NCI-H460 (cell line): ENCODE results near the gene FADS6. TPM values are rescaled to one million over a fixed set of nuclear protein-coding genes. Genes with fewer than 3 reads are reported as not detected.
A peak's percentile ranks its signal among the peaks of the same experiment; 100 is the strongest.
"Not testable (repeated sequence)": the region's sequence is repeated elsewhere in the genome, so short reads cannot be mapped to it uniquely, and the experiment has no call there.

Source experiments
- DNase-seq: peaks from one replicate; pipeline ENCODE4 v3.0.0-alpha.2; 2016; ENCODE audit warnings: low read depth; ENCODE audit errors: extremely low read depth
- total RNA-seq: library from RNA; depleted of rRNA; stranded (reverse); fragments of >200 nt; shearing (Covaris generic); gene quantifications from 2 replicates; pipeline ENCODE4 v1.2.3, GENCODE V29; 2014

The FADS6 gene
- total RNA-seq, 1 experiment from 2014 or later: not detected

DNA sequence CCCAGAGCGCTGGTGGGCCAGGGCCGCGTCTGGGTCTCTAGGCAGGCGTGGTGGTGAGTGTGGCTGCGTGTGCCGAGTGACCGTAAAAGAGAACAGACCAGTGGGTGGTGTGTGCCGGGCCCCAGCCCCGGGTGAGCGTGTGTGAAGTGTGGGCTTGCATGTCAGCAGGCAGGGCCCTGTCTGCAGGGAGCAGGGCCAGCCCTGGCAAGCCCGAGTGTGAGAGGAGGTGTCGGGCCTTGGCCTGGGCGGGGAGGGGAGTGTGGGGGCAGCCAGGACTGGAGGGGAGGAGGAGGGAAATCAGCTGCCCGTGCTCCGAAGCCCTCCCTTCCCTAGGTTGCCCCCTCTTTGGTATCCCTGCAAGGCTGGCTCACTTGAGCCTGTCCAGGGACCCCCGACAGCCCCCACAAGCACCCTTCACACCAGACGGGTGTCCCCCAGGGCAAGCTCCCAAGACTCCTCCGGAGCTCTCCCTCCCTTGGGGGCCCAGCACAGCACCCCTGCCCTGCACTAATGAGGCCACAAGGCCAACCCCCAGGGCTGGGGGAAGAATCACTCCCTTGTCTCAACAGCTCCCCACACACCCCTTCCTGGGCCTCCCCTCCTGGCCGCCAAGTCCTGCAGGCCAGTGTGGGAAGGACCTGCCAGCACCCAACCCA, 27.7 kb upstream of the FADS6 start:
- DNase-seq: no peak

DNA sequence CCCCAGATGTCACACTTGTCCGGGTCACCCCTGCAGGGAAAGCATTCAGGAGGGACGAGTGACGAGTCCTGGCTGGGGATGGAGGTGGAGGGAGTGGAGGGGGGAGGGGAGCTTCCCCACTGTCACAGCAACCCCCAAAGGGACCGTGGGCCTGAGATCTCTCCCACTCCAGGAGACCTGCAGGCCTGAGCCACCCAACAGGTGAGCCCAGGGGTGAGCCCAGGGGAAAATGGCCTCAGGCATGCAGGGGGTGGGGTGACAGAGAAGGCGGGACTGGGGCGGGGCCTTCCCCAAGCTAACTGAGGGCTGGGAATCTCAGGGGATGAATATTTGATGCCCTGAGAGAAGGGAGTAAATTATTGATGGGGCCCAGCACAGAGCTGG, 27.2 kb upstream of the FADS6 start:
- no peak for DNase-seq

DNA sequence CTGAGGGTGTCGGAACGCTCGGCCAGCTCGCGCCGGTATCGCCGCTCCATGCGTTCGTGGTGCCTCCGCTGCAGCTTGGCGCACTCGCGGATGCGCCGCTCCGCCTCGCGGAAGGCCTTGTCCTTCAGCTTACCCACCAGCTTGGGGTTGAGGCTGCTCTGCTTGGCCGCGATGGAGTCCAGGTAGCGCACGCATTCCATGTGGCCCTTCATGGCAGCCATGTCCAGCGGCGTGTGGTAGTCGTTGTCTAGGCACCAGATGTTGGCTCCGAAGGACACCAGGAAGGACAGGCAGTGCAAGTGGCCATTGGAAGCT, 26.8 kb upstream of the FADS6 start:
- no peak for DNase-seq

DNA sequence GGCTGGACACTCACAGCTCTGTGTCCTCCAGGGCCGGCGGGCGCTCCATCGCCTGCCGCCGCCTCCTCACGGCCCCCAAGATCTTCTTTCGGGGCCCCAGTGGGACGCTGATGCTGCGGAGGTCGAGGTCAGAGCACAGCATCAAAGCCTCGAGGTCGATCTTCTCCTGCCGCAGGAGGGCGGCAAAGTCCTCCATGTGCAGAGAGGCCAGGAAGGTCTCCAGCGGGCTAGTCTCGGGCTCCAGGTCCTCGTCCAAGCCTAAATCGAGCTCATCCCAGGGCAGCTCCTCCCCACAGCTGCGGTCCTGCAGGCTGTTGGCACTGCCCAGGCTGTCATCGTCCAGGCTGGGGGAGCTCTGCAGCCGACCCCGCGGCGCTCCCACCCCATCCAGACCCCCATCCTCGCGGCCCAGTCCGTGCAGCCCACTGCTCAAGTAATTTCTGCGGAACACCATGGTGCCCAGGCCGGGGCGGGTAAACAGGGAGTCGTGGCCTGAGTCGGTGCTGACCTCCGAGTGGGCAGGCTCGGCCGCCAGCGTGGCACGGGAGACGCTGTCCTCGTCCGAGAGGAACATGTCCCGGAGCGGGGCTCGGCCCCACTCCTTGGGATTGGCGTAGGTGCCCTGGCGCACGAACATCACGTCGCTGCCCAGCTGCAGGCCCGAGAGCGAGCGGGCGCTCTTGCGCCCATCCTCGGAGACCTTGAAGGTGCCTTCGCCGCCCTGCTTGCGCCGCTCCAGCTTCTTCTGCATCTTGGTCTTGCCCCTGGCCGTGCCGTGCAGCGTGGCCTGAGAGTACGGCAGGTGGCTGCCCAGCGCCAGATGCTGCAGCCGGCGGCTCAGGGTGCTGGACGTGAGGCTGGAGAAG, 26.2 kb upstream of the FADS6 start:
- peak; percentile 38 for DNase-seq

DNA sequence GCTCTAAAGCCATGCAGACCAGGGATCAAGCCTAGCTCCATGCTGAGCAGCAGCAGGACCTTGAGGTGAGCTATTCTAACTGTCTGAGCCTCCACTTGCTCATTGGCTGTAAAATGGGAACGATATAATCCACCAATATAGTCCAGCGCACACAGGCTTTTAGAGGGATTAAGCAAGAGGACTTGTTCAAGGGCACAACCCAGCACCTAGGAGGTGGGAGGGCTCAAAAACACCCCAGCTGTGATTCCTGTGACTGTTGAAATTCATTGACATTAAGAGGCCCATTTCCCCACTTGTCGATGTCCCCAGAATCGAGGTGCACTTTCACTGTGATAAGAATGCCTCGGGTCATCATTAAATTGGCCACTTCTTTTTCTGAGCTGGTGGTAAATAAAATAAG, 25.5 kb upstream of the FADS6 start:
- no peak for DNase-seq

DNA sequence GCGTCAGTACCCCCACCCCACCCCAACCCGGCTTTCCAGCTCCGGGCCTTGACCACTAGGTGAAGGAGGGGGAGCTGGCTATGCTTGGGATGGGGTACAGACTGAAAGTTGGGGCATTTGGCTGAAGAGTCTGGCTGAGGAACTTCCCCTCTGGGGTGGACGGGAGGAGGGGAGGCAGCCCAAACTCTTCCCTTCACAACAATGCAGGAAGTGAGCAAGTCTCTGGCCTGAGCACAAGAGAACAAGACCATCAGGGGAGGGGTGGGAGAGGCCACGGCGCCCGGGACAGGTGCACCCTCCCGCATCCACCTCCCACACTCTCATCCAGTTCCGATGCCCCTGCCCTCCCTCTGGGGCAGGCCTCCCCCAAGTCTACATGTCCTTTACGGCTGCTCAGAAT, 24.0 kb upstream of the FADS6 start:
- no peak for DNase-seq

DNA sequence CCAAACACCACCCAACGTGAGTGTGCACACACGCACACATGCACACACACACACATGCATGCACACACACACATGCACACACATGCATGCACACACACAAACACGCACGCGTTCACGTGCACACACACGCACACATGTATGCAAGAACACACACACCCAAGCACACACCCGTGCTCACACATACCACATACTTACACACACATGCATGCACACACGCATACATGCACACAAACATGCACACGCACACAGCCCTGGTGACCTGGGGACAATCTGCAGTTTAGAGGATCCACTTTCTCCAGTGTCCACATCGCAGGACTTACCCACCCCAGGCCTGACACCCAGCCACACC, 23.4 kb upstream of the FADS6 start:
- no peak for DNase-seq

DNA sequence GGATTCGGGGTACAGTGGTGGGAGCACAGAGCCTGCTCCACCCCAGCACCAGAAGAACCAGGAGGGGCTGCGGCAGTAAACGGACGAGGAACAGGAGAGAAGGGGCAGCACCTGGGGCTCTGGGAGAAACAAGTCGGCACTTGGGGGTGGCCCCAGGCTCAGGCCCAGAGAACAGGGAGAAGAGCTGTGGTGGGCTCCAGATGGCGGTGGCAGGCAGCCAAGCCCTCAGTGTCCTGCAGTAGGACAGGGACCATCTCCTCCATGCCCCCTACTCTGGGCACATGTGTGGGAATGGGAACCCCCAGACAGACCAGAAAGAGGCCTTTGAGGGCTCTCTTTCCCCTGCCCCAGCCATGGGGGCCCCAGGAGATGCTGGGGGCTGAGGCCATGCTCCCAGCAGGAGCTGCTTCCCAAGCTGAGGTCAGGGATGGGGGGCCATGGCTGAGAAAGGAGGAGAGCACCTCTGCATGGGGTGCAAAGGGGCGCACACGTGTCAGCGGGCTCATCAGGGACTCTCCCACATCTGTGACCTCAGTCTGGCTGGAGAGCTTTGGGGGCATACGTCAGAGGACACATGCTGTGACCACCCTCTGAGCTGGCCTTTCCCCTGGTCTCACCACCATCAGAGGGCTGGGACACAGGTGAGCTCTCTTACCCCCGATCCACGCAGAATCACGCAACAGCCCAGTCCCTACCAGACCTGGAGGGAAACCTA, 22.9 kb upstream of the FADS6 start:
- DNase-seq: no peak

DNA sequence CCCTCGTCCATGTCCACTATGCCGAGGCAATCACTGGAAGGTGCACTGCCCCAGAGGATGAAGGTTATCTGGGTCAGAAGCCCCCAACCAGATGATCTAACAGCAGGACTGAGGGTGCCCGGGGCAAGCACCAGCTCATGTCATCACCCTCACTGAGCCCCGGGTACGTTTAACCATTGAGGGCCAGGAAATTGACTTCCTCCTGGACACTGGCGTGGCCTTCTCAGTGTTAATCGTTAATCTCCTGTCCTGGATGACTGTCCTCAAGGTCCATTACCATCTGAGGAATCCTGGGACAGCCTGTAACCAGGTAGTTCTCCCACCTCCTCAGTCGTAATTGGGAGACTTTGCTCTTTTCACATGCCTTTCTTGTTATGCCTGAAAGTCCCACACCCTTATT, 18.0 kb upstream of the FADS6 start:
- not testable (repeated sequence) for DNase-seq

DNA sequence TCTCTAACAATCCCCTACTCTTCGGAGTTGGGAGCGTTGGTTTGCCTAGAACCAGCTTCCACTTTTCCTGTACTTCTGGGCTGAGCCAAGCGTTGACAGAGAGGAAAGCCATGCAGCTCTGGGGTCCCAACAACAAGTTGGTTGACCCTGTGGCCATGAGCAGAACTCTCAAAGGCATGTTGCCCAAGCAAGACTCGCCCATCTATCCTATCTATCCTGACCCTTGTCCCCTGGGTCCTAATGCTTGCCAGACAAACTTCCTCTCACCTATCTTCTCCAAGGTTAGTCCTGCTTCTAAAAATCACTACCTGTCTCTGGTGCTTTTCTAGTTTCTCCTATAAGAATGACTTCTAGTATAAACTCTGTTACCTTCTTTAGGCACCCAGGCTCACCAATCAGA, 15.7 kb upstream of the FADS6 start:
- not testable (repeated sequence) for DNase-seq

DNA sequence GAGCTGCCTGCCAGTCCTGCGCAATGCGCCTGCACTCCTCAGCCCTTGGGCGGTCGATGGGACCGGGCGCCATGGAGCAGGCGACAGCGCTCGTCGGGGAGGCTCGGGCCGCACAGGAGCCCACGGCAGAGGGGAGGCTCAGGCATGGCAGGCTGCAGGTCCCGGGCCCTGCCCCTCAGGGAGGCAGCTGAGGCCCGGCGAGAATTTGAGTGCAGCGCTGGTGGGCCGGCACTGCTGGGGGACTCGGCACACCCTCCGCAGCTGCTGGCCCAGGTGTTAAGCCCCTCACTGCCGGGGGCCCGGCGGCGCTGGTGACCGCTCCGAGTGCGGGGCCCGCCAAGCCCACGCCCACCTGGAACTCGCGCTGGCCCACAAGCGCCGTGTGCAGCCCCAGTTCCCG, 13.6 kb upstream of the FADS6 start:
- DNase-seq: no peak

DNA sequence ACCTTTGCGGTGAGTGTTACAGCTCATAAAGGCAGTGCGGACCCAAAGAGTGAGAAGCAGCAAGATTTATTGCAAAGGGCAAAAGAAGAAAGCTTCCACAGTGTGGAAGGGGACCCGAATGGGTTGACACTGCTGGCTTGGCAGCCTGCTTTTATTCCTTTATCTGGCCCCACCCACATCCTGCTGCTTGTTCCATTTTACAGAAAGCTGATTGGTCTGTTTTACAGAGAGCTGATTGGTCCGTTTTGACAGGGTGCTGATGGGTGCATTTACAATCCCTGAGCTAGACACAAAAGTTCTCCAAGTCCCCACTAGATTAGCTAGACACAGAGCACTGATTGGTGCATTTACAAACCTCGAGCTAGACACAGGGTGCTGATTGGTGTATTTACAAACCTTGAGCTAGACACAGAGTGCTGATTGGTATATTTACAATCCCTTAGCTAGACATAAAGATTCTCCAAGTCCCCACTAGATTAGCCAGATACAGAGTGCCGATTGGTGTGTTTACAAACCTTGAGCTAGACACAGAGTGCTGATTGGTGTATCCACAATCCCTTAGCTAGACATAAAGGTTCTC, 12.9 kb upstream of the FADS6 start:
- DNase-seq: not testable (repeated sequence)

DNA sequence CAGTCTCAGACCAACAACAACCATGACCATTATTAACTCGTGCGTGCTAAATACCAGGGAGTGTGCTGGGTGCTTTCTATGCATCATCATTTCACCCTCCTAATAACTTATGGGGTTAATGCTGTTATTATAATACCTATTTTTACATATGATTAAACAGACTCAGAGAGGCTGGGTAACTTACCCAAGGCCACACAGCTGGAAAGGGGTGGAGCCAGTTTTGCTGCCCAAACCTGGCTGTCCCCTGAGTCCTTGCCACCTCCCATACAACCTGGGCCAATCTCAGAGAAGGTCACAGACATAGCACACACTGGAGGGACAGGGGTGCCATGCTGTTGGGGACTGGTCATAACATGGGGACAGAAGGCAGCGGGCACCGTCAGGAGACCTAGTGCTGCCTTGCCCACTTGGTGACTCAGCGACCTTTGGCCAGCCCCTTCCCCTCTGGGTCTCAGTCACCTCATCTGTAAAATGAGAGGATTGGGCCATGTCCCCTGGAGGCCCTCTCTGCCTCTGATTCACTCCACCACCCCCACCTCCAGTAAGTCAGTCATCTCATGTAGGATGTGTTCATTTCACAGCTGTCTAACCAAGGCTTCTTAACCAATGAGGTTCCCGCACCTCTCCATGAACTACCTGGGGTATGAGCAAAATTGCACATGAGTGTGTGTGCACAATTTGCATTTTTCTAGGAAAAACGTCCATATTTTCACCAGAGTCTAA, 11.4 kb upstream of the FADS6 start:
- no peak for DNase-seq

DNA sequence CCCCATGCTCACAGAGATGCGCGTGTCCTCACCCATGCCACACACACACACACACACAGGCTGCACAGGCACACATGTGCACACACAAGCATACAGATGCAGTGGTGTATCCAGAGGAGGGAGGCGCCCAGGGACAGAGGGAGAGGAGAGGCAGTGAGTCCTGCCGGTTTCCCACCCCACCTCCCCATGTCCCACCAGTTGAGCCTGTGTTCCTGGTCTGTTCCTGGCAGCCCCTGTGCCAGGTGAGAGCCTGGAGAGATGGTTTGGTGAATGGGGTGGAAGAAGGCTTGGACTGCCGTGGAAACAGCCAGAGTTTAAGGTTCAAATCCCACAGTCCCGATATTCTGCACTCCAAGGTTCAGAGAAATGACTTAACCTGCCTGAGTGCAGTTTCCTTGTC, 10.2 kb upstream of the FADS6 start:
- no peak for DNase-seq

DNA sequence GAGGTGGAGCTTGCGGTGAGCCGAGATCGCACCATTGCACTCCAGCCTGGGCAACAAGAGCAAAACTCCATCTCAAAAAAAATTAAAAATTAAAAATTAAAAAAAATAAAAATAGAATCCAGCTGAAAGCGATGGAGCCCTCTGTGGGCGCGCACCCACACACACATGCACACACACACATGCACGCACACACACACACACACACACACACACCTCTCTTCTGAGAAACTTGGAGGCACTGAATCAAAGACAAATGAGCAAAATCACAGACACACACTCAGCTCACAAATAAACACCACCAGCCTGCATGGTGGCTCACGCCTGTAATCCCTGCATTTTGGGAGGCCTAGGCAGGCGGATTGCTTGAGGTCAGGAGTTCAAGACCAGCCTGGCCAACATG, 9.6 kb upstream of the FADS6 start:
- DNase-seq: no peak

DNA sequence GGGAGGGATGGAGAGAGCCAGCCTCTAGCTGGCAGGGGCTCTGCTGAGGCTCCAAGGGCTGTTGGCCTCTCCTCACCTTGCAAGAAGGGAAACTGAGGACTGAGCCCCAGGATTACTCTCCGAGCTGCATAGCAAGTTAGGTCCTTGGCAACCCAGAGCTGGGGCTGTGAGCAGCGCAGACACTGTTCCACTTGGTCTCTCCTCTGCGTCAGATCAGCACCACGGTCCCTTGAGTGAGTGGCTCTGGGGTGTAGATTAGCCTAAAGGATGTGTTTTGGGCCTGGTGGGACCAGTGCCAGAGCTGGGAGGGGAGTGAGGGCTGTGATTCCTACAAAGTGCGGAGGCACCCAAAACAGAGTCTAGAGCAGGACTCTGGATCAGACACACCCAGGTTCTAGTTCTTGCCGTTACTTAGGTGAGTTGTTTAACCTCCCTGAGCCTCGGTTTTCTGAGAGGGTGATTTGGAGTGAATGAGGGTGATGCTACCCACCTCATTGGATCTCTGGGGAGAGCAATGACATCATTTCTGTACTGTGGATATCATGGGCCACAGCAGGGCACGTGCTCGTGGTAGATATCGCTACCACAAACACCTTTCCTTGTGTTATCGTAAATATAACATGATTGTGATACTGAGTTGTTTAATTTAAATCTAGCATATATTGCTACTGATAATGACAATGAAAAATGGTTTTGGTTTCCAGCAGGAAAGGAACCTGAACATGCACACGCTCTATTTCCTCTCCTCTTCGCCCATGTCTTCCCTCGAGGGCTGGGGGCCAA, 8.1 kb upstream of the FADS6 start:
- DNase-seq: no peak

DNA sequence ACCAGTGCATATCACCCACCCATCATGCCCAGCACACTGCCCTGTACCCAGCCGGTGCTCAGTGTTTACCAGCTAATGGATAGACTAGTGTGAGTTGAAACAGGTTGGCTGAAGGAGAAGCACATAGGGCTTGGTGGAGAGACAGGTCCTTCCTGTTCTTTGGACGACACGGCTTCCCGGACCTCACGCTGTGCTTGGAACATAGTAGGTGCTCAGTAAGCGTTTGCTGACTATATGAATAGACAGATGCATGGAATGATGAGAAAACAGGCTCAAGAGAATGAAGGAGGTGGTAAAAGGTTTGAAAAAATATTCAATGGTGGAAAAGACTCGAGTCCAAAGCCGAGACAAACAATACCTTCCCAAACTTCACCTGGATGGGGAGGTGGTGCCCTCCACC, 6.8 kb upstream of the FADS6 start:
- no peak for DNase-seq

DNA sequence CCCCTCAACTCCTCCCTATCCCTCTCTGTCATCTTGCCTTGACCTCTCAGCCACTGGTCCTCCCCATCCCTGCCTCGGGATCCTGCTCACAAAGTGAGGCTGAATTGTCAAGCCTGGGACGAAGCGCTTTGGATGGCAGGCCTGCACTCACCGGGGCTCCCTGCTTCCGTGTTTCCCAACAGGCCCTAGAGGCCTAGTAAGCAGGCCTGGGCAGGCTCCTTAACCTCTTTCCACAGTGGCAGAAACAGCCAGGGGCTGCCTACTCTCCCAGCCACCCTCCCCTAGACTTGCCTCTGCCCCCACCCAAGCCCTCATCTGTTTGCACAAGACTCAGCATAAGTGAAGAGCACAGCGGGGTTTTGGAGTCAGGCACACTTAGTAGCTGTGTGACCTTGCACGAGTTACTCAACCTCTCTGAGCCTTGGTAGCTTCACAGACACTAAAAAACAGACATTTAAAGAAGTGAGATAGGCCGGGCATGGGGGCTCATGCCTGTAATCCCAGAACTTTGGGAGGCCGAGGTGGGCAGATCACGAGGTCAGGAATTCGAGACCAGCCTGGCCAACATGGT, 5.0 kb upstream of the FADS6 start:
- DNase-seq: no peak

DNA sequence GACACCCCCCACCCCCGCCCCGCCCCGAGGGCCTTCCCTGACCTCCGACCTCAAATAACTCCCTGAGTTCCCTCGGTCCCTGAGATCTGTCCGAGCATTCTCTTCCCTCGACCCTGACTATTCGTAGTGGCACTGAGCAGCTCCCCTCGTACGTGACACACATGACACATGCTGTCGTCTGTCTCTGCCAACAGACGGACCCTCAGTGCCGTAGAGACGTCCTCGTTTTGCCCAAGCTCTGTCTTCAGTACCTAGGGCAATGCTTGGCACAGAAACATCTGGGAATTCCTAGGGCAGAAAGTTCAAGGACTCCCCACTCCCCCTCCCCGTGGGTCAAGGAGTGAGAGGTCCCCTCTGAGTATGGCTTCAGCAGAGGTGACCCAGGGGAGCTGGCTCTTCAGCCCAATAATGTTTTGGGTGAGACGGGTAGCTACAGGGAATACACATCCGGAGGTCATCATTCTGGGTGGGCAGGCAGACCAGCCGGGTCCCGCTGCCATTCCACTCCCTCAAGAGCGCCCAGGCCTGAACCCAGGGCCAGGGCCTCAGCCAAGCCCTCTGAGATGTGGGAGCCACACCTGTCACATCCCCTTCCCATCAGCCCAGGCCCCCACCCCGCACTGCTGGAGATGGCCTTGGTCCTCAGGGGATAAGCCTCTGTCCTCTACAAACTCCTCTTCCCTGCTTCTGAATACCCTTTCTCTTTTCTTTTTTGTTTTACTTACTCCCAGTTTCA, 671 bp upstream of the FADS6 start:
- DNase-seq: no peak
